Neutrophil (primary cell): ENCODE measurements around the gene ZNF197.

Experiments used
- H3K27ac ChIP-seq: fragments of 200-600 bp; sonication (generic); 2 replicates; pipeline ENCODE4 v1.5.1; 2016; ENCODE audit warnings: mild to moderate bottlenecking, moderate library complexity
- H3K27me3 ChIP-seq: fragments of 200-600 bp; sonication (generic); 2 replicates; pipeline ENCODE4 v1.6.0; 2016; ENCODE audit warnings: mild to moderate bottlenecking
- H3K36me3 ChIP-seq: fragments of 200-600 bp; sonication (generic); 2 replicates; pipeline ENCODE4 v1.5.1; 2017
- H3K4me1 ChIP-seq, 2 experiments: fragments of 200-600 bp in 1 of 2; sonication (generic) in 1 of 2; 1 replicate in 1 of 2; 2 replicates in 1 of 2; pipeline versions ENCODE4 v1.5.1 to v1.6.1; 2013 to 2016; ENCODE audit warnings: low read depth in 1 of 2, low read length in 1 of 2, mild to moderate bottlenecking in 1 of 2, moderate library complexity in 1 of 2; ENCODE audit not compliant: control insufficient read depth in 1 of 2, insufficient read depth in 1 of 2
- H3K4me3 ChIP-seq, 2 experiments: fragments of 200-600 bp in 1 of 2; sonication (generic) in 1 of 2; 1 replicate in 1 of 2; 2 replicates in 1 of 2; pipeline ENCODE4 v1.5.1; 2013 to 2016; ENCODE audit warnings: low read depth in 1 of 2, low read length in 1 of 2, mild to moderate bottlenecking in 1 of 2, moderate library complexity in 1 of 2
- H3K9me3 ChIP-seq: fragments of 200-600 bp; sonication (generic); 2 replicates; pipeline ENCODE4 v1.5.1; 2016
- CTCF ChIP-seq: fragments of 200-600 bp; sonication (generic); IDR thresholded peaks from 2 replicates; pipeline ENCODE4 v1.5.1; 2016; ENCODE audit warnings: antibody characterized with exemption

Gene ZNF197

GRCh38 chr3:44682182-44682896 lies 57.5 kb downstream of the ZNF197 start:
- no peak overlapping the region for H3K27ac ChIP-seq
- no peaks in the 10 kb centered on the region for H3K9me3 ChIP-seq
- no peaks in the 10 kb centered on the region for H3K36me3 ChIP-seq
- no peak overlapping the region for H3K4me3 ChIP-seq
- peaks cover 3 to 12% of the 10 kb centered on the region in 2 experiments for H3K4me1 ChIP-seq
- no peak for TF ChIP-seq CTCF
- peaks cover 32% of the 10 kb centered on the region for H3K27me3 ChIP-seq

- TF ChIP-seq CTCF = no peak
- H3K9me3 ChIP-seq = no peaks in the 10 kb centered on the region
- H3K36me3 ChIP-seq = no peaks in the 10 kb centered on the region
- H3K27me3 ChIP-seq = peaks cover 42% of the 10 kb centered on the region
- H3K27ac ChIP-seq = no peak overlapping the region
- H3K4me3 ChIP-seq = peak overlapping the region; percentile 46 to 56
- H3K4me1 ChIP-seq = peaks cover 3 to 12% of the 10 kb centered on the region in 2 experiments
Measured at GRCh38 chr3:44685128-44685800, 60.4 kb downstream of the ZNF197 start.

- H3K36me3 ChIP-seq = no peaks in the 10 kb centered on the region
- no peaks in the 10 kb centered on the region for H3K9me3 ChIP-seq
- no peak overlapping the region for H3K27ac ChIP-seq
- H3K4me1 ChIP-seq = peaks cover 3 to 12% of the 10 kb centered on the region in 2 experiments
- peaks cover 42% of the 10 kb centered on the region for H3K27me3 ChIP-seq
- H3K4me3 ChIP-seq = no peak overlapping the region
- TF ChIP-seq CTCF = no peak
Measured at GRCh38 chr3:44687898-44688297, 63.1 kb downstream of the ZNF197 start.
